ENCODE data around the gene LCN15. TPM values are rescaled to one million over a fixed set of nuclear protein-coding genes. Genes with fewer than 3 reads are reported as not detected.

LCN15 gene
- total and polyA plus RNA-seq, 10 donors, result 0.35 TPM; not detected in 9

Small RNA genes lying within 50 kb of the gene (microRNA-seq; reads per million reads assigned to microRNA genes)
- 0 reads per million in 3 donors for gene MIR6722

Small RNA genes lying within 50 kb of the gene (small RNA-seq; reads per million reads assigned to genes)
- gene AL355987.2 (0 reads per million in 4 donors), gene ATP6V1G1P3 (0 reads per million in 4 donors), gene MIR6722 (0 reads per million in 4 donors)

Other genes starting within 250 kb of the LCN15 start
- gene NOTCH1, start 218.5 kb downstream of the LCN15 start, total RNA-seq, result 100 to 1,000 TPM in 4 of 7 donors, 10 to 100 TPM in 3; 88.6 to 140 (median 117) TPM
- gene NOTCH1, start 218.5 kb downstream of the LCN15 start, polyA plus RNA-seq, result 10 to 100 TPM in 1 of 3 donors, 1 to 10 TPM in 2; 4.9 to 27.2 (median 8.3) TPM
- gene EGFL7, start 101.6 kb downstream of the LCN15 start, total RNA-seq, result 100 to 1,000 TPM; 132 to 246 (median 179) TPM
- gene EGFL7, start 101.6 kb downstream of the LCN15 start, polyA plus RNA-seq, result 100 to 1,000 TPM; 169 to 522 (median 409) TPM
- 10 to 100 TPM; 26.9 to 47.7 (median 40.4) TPM for gene AGPAT2, start 77.1 kb downstream of the LCN15 start, total RNA-seq
- 10 to 100 TPM; 31.9 to 43.8 (median 35.1) TPM for gene AGPAT2, start 77.1 kb downstream of the LCN15 start, polyA plus RNA-seq
- gene DIPK1B, start 51.9 kb downstream of the LCN15 start, total RNA-seq, result 10 to 100 TPM in 5 of 7 donors, 1 to 10 TPM in 2; 5.2 to 26.5 (median 13.3) TPM
- 10 to 100 TPM in 2 of 3 donors, 1 to 10 TPM in 1; 8.2 to 16.8 (median 11.3) TPM for gene DIPK1B, start 51.9 kb downstream of the LCN15 start, polyA plus RNA-seq
- gene LCN10, start 21.6 kb downstream of the LCN15 start, total RNA-seq, result 10 to 100 TPM in 5 of 7 donors, 1 to 10 TPM in 2; 7.2 to 18.0 (median 12.8) TPM
- gene LCN10, start 21.6 kb downstream of the LCN15 start, polyA plus RNA-seq, result 10 to 100 TPM; 22.6 to 41.3 (median 24.5) TPM
- 1 to 10 TPM; 1.2 to 8.7 (median 3.7) TPM for gene LCN6, start 16.0 kb downstream of the LCN15 start, total RNA-seq
- 10 to 100 TPM in 1 of 3 donors, 1 to 10 TPM in 2; 3.7 to 18.9 (median 5.0) TPM for gene LCN6, start 16.0 kb downstream of the LCN15 start, polyA plus RNA-seq
- gene LCN8, start 6.3 kb downstream of the LCN15 start, total RNA-seq, result 1 to 10 TPM in 1 of 7 donors, under 1 TPM in 2, not detected in 4; 0.13 to 2.8 (median 0.51) TPM
- gene LCN8, start 6.3 kb downstream of the LCN15 start, polyA plus RNA-seq, result under 1 TPM; 0.22 to 0.70 (median 0.46) TPM
- gene TMEM141, start 26.8 kb upstream of the LCN15 start, total RNA-seq, result 10 to 100 TPM; 32.1 to 50.7 (median 44.3) TPM
- 10 to 100 TPM; 54.5 to 92.8 (median 92.6) TPM for gene TMEM141, start 26.8 kb upstream of the LCN15 start, polyA plus RNA-seq
- gene CCDC183, start 31.8 kb upstream of the LCN15 start, total RNA-seq, result 1 to 10 TPM in 1 of 7 donors, under 1 TPM in 6; 0.44 to 1.6 (median 0.68) TPM
- gene CCDC183, start 31.8 kb upstream of the LCN15 start, polyA plus RNA-seq, result 1 to 10 TPM in 1 of 3 donors, under 1 TPM in 2; 0.41 to 1.2 (median 0.99) TPM
- gene RABL6, start 43.4 kb upstream of the LCN15 start, total RNA-seq, result 10 to 100 TPM; 47.9 to 68.2 (median 58.2) TPM
- 10 to 100 TPM; 32.7 to 70.0 (median 38.3) TPM for gene RABL6, start 43.4 kb upstream of the LCN15 start, polyA plus RNA-seq
- gene AJM1, start 78.0 kb upstream of the LCN15 start, total RNA-seq, result 10 to 100 TPM in 1 of 7 donors, 1 to 10 TPM in 6; 3.3 to 13.1 (median 6.3) TPM
- 1 to 10 TPM in 2 of 3 donors, under 1 TPM in 1; 0.91 to 3.9 (median 1.0) TPM for gene AJM1, start 78.0 kb upstream of the LCN15 start, polyA plus RNA-seq
- 10 to 100 TPM; 32.3 to 71.0 (median 63.3) TPM for gene PHPT1, start 84.9 kb upstream of the LCN15 start, total RNA-seq
- gene PHPT1, start 84.9 kb upstream of the LCN15 start, polyA plus RNA-seq, result 100 to 1,000 TPM in 2 of 3 donors, 10 to 100 TPM in 1; 95.9 to 117 (median 106) TPM
- 10 to 100 TPM in 5 of 7 donors, 1 to 10 TPM in 2; 5.4 to 20.8 (median 11.3) TPM for gene MAMDC4, start 87.8 kb upstream of the LCN15 start, total RNA-seq
- gene MAMDC4, start 87.8 kb upstream of the LCN15 start, polyA plus RNA-seq, result 10 to 100 TPM in 2 of 3 donors, 1 to 10 TPM in 1; 4.9 to 32.0 (median 12.7) TPM
- 100 to 1,000 TPM; 184 to 241 (median 225) TPM for gene EDF1, start 101.8 kb upstream of the LCN15 start, total RNA-seq
- 100 to 1,000 TPM; 347 to 462 (median 441) TPM for gene EDF1, start 101.8 kb upstream of the LCN15 start, polyA plus RNA-seq
- 10 to 100 TPM; 14.9 to 49.7 (median 29.6) TPM for gene TRAF2, start 122.0 kb upstream of the LCN15 start, total RNA-seq
- 10 to 100 TPM; 13.6 to 23.1 (median 19.6) TPM for gene TRAF2, start 122.0 kb upstream of the LCN15 start, polyA plus RNA-seq
- 100 to 1,000 TPM in 6 of 7 donors, 10 to 100 TPM in 1; 97.6 to 170 (median 105) TPM for gene FBXW5, start 180.2 kb upstream of the LCN15 start, total RNA-seq
- 100 to 1,000 TPM in 2 of 3 donors, 10 to 100 TPM in 1; 90.8 to 154 (median 123) TPM for gene FBXW5, start 180.2 kb upstream of the LCN15 start, polyA plus RNA-seq
- 1 to 10 TPM in 6 of 7 donors, not detected in 1; 2.3 to 7.4 (median 3.8) TPM for gene C8G, start 180.7 kb upstream of the LCN15 start, total RNA-seq
- gene C8G, start 180.7 kb upstream of the LCN15 start, polyA plus RNA-seq, result 1 to 10 TPM; 3.2 to 4.3 (median 3.7) TPM
- 10 to 100 TPM in 4 of 7 donors, 1 to 10 TPM in 3; 3.1 to 63.4 (median 12.5) TPM for gene LCN12, start 187.8 kb upstream of the LCN15 start, total RNA-seq
- gene LCN12, start 187.8 kb upstream of the LCN15 start, polyA plus RNA-seq, result 1 to 10 TPM in 2 of 3 donors, under 1 TPM in 1; 0.83 to 6.7 (median 4.8) TPM
- 100 to 1,000 TPM; 134 to 457 (median 378) TPM for gene PTGDS, start 213.0 kb upstream of the LCN15 start, total RNA-seq
- 1,000 to 10,000 TPM in 1 of 3 donors, 100 to 1,000 TPM in 2; 462 to 1,396 (median 703) TPM for gene PTGDS, start 213.0 kb upstream of the LCN15 start, polyA plus RNA-seq
- gene LCNL1, start 218.5 kb upstream of the LCN15 start, total RNA-seq, result 1 to 10 TPM; 1.8 to 8.3 (median 3.3) TPM
- gene LCNL1, start 218.5 kb upstream of the LCN15 start, polyA plus RNA-seq, result 1 to 10 TPM; 1.3 to 4.7 (median 2.3) TPM
- gene PAXX, start 227.9 kb upstream of the LCN15 start, total RNA-seq, result 10 to 100 TPM; 51.3 to 72.9 (median 63.9) TPM
- 100 to 1,000 TPM; 168 to 264 (median 261) TPM for gene PAXX, start 227.9 kb upstream of the LCN15 start, polyA plus RNA-seq
- 10 to 100 TPM in 1 of 7 donors, 1 to 10 TPM in 6; 3.5 to 10.7 (median 5.5) TPM for gene CLIC3, start 232.1 kb upstream of the LCN15 start, total RNA-seq
- gene CLIC3, start 232.1 kb upstream of the LCN15 start, polyA plus RNA-seq, result 1 to 10 TPM; 2.9 to 7.2 (median 5.3) TPM